NCI-H146 (cell line): ENCODE results near the gene GDPD5.

ENCODE experiments used
- DNase-seq: peaks from one replicate; lab custom pipeline; 2025; lab: John Stamatoyannopoulos, UW

Gene GDPD5

DNA sequence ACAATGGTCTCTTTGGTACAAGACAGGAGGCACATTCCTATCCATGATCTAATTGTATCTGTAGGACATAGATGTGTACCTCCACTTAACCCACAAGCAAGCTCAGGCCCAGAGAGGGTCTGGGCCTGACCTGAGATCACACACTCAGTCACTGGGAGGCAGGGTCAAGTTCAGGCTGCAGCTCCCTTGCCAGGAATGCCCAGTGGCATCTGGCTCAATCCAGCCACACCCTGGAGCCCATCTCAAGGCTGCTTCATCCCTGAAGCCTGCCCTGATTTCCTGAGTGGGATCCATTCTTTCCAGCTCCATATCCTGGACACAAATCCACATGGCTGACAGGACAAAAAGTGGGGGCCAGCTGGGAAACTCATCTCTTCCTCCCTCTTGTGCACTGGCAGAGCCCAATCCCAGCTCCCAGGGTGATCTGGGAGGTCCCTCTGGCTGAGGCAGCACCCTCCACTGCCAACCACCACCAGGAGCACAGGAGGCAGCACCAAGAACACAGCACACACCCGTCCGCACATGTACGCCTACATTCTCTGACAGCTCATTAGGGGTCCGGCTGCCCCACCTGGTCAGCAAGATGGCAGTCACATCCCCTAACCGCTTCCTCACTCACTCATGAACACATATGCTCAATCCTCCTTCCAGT lies 53.5 kb downstream of the GDPD5 start:
- no peak for DNase-seq

DNA sequence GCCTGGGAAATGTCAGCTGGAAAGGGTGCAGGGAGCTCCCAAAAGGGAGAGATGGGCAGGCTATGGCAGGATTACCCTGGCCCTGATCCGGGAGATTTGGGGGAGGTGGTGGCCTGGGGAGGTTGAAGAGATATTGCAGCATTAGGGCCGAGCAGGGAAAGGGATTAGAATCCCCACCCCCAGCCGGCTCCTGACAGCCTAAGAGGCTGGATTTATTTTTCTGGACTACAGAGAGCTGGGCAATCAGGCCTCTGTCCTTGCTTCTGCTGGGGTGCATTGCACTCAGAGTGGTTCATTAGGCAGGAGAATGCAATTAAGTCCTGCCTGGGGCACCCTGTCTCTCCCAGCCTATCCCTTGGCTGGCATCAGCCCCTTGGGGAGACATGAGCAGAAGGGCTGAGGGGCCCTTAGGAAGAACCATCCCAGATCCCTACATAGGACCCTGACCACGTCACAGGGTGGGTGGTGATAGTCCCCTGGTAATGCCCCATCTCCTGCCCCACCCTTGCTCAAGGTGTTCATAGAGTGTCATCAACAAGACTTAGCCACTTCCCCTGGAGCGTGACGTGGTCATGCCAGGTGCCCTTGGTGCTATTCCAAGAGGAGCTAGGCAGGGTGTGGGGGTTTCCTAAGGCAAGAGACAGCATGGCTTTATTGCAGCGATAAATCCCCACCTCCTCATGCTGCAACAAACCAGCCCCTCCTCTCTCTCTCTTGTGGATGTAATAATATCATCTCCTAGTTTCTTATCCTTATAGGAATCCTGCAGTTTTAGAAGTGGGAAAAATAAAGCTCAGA lies 54.4 kb downstream of the GDPD5 start:
- DNase-seq, result no peak

DNA sequence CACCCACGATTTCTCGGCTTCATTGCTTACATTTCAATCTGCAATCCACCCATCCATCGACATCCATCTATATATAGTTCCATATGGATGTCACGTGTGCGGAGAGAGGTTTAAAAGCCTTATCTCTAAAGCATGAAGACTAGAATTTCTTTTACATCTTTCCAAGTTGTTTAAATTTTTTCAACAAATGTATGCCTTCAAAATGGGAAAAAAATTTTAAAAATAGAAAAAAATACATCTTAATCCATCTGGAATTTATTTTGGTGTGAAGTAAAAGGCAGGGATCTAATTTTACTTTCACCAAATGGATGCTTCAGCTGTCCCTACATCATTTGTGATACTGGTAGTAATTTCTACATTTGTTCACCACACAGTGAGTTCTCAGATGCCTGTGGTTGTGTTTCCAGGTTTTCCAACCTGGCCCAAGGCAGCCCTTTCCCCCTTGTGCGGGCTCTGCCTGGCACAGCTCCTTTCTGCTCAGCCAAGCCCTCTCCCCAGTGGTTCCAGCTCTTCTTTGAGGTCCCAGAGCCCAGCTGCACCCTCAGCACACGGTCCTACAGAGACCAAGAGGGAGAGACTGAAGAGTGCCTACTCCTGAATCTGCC lies 55.2 kb downstream of the GDPD5 start:
- DNase-seq, result no peak

DNA sequence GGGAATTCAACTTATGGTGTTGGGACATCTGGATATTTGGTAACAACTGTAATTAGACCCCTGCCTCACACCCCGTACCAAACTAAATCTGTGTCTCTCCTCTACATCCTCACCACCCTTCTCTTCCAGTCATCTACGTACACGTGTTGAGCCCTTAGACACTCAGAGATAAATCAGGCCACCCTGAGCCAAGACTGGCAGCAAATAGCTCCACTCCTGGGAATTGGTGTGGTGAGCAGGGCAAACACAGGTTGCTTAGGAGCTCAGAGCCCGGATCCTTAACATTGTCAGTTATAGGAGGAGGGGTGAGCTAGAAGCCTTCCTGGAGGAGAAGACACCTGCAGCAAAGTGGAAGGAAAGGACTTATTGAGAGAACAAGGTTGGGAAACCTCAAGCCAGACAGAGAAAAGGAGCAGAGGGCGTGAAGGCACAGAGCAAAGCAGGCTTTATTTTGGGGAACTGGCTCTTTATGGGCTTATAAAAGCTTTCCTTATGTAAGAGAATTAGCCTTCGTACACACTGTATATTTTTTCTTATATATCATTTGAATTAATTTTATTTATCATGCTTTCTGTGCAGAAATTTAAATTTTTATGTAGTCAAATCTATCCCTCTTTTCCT lies 55.8 kb downstream of the GDPD5 start:
- DNase-seq, result no peak

DNA sequence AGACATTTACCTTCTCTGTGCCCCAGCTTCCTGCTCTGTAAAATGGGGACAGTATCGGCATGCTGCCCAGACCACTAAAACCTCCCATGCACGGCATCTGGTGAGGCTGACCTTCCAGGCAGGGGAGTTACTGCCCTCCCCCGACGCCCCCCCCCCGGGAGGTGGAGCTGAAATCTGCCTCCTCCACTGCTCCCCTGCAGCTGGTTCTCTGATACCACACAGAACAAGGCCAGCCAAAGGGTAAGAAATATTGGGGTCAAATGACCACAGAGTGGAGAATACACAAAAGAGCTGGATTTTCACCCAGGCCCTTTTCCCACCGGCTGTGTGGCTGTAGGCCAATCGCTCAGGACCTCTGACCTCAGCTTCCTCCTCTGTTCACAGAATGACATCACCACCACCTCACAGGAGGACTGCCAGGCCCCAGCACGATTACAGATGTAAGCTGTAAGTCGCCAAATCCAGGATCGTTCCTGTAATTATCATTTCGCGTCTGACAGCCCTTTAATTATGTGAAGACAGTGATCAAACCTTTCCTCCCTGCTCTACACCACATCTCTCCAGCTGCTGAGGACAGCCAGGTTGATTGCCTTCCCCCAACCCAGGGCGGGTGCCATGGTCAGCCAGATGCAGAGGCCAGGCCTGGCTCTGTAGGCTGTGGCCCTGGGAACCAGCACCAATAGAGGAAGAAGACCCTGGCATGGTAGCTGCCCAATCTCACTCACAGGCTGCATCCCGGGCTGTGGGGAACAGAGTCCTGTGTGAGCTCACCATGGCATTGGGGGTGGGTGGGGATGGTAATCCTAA lies 57.0 kb downstream of the GDPD5 start:
- DNase-seq, result peak; percentile 22

DNA sequence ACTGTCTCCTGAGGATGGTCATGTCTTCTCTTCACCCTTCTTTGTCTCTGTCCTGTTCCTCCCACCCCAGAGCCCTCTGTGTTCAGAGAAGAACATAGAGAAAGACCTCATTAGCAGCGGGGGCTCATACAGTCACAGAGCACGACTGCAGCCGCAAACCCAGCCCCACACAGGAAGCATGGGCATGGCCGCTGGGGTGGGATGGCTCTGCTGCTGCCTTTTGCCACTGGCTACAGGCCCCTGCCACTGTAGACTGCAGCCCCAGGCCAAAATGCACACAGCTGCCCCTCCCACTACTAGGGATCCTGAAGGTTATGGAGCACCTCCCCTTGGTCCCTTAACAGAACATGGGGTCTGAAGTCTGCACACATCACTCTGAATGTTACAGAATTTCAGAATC lies 57.9 kb downstream of the GDPD5 start:
- DNase-seq, result no peak

DNA sequence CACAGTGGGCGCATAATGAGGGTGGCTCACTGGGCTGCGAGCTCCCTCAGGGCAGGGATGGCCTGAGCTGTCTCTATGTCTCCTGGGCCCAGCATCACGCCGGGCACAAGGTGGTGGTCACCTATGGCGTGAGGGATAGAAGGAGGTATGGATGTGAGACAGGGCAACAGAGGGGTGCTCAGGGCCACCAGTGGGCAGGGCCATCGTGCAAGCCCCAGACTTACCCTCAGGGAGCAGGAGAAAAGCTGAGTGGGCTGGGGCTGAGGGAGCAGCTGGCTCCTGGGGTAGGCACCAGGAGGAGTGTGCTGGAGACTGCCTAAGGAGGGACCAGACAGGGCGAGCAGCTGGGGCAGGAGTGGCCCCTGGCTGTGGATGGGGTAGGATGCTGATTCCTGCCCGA lies 58.4 kb downstream of the GDPD5 start:
- no peak for DNase-seq

DNA sequence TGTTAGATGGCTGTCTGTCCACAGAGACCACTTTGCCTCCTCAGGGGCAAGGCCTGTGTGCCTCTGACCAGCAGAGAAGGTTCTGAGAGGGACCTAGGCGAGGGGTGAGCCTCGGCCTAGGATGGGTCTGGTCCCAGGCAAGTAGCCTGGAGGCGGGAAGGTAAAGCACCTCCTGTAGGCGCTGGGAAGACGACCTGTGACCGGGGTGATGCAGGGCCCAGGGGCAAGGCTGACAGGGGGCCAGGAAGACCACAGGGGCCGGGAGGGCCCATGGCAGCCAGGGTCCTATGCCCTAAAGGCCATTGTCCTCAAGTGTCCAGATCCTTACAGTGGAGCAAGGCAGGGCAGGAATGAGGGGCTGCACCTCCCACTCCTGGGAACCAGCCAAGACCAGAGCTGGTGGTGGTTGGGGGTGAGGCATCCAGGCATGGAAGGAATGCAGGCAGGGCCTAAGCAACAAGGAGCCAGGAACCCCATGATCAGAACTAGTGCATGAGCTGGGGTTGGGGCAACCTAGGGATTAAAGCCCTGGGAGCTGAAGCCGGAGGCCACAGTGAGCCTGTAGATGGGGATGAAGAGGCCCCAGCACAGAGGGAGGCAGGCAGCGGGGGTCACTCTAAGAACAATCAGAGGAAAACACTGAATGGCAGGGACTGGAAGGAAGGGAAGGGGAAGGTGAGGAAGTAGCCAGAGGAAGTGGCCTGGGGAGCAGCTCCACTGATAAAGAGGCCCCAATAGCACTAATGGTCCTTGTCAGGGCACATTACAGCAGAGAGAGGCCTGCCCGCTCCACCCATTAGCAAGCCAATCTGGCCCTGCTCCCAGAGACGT lies 59.8 kb downstream of the GDPD5 start:
- no peak for DNase-seq

DNA sequence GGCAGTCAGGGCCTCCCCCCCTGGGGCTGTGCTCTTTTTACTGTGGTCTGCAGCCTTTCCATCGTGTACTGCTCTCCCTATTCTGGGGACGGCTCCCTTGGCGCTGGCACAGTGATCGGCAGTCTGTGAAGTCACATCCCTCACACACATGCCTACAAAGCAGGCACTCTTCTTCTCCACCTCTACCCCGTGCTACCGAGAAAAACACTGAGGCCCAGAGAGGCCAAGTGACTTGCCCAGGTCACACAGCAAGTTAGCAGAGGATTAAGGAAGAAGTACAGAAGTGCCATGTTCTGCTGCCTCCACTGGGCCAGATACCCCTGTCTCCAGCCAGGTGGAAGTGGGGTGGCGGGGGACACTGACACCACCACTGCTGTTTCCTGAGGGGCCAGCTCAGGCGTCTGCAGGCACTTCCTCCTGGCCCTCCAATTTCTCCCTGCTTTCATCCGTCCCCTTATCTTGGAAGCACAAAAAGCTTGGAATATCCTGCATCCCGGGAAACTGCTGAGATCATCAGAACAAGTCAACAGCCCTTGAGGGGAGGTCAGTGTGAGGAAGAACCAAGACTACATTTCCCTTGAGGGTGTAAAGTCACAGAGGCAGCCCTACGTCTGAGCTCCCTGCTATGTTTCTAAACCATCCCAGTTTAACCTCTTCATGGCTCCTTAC lies 62.5 kb downstream of the GDPD5 start:
- no peak for DNase-seq

DNA sequence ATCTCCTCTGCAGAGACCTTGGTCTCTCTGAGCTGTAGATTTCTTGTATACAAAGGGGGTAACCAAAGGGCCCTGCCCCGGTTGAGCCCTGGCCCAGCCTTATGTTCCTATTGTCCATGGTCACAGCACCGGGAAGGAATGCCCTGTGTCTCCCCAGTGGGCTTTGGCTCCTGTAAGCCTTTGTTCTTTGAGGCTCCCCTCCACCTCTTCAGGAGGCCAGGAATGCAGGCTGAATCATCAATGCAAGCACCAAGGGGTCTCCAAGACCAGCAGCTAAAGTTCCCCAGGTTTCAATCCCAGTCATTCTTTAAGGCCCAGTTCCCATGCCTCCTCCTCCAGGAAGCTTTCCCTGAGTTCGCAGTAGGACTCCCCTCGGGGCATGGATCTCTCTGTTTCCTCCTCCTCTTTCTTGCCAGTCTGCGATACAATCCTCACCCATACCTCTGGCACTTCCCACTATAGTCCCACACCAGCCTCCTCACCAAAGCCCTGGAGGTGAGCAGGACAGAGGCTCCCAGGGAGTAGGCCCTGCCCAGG lies 63.6 kb downstream of the GDPD5 start:
- DNase-seq, result no peak

DNA sequence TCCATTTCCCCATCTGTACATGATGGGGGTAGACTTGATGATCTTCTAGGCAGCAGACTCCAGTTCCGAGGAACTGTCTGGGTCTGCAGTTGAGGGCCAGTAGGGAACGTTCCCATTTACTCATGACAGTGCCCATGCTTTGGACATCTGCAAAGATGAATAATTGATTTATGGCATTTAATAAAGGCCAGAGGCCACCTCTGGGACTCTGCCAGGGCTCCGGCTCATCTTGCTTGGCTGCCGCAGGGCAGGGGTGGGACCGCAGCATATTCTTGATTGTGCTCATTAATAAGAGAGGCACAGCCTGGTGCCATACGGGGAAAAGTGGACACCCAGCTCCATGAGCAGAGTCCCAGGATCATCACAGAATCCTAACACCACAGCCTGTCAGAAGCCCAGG lies 64.6 kb downstream of the GDPD5 start:
- no peak for DNase-seq

DNA sequence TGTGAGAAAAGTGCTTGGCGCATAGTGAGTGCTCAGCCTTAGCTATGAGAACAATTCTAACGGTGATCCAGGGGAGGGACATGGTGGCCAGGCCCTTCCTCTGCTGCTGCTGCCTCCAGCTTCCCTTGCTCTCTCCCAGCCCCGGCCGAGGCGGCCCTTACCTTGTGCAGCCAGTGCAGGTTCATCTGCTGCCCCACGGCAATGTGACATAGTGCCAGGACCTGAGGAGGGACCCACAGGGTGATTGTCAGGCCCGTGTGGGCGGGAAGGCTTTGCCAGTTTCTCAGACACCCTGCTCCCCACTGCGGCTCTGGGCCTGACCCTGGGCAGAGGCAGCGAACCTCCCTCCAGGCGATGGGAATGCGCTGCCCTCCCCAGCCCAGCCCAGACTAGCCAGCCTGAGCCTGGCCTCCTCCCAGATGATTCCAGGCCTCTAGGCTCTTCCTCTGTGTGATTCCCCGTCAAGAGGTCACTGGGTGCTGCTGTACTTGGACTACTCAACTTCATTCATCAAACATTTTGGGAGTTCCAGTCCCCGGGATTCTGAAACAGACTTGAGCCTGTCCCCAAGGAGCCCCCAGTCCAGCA lies 69.1 kb downstream of the GDPD5 start:
- no peak for DNase-seq

DNA sequence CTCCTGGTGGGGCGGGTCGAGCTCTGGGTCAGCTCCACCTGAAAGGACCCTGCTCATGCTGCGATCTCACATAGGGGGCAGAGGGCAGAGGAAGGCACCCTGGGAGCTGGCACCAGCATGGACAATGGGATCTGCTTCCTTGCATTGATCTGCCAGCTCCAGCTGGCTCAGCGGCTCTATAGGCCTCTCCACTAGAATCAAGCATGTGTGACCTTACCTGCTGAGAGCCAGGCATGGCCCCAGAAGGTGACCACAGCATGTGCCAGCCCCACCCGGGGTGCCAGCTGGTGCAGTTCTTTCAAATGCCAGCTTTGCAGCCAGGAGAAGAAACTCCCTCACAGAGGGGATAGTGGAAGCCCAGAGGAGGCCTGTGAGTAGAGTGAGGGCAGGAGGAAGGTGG lies 70.8 kb downstream of the GDPD5 start:
- DNase-seq, result peak; percentile 94

DNA sequence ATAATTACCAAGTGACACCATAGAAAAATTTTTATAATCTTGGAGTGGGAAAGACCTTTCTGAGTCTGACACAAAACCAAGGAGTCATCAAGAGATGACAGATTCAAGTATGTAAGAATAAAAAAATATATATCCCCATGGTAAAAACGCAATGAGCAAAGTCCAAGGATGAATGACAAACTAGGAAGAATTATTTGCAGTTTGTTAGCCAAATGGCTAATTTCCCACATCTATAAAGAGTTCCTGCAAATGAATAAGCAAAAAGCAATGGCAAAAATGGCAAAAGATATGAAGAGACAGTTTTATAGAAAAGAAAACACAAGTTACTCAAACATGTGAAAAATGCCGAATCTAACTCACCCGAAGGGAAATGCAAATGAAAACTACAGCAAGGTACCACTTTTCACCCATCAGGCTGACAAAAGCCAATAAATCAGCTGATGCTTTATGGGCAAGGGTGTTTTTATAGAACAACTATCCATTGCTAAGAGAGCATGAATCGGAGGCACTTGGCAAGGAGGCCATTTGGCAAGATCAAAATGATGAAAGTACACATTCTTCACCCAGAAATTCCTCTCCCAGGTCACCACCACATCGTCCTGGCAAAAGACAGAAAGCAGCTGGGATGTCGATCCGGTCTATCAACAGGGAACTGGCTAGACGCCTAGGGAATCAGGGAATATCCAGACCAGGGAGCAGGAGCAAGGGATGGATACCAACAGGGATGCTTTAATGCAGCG lies 71.7 kb downstream of the GDPD5 start:
- no peak for DNase-seq

DNA sequence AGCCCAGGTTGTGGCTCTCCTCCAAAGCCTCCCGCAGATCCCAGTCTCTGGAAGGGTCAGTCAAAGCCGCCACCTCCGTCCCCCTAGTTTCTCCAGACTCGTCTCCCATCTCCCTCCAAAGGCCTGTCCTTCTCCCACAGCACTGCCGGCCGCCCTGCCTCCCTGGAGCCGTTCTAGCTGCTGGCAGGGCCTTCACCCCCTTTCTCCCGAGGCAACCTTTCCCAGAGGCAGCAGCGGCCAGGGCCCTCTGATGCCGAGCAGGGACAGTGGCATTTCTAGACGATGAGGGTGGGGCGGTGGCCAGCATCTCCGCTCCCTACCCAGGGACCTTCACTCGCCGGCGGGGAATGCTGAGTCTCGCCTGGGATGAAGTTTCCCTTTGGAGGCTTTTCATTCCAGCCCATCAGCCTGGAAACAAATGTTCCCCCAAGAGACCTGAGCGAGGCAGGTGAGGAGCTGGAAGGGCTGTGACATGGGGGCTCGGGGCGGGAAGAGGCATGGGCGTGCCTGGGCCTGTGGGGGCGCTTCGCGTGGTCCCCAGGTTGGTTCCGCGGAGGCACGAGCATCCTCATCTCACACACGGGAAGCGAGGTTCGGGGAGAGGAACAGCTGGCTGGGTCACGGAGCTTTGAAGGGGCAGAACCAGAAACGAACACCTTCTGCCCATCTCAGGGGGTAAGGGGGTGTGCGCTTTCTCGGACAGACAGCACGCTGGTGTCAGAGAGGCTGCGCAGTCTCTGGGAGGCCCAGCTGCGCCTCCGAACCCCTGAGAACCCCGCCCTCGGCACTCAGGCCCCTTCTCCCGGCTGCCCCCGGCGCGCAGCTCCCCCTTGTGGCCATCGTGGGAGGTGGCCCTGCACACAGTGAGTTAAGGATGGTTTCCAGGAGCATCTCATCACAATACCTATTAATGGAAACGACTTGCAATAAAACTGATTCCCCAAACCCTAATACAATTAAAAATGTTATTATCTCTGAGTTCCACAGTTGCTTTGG lies 74.6 kb downstream of the GDPD5 start:
- no peak for DNase-seq

DNA sequence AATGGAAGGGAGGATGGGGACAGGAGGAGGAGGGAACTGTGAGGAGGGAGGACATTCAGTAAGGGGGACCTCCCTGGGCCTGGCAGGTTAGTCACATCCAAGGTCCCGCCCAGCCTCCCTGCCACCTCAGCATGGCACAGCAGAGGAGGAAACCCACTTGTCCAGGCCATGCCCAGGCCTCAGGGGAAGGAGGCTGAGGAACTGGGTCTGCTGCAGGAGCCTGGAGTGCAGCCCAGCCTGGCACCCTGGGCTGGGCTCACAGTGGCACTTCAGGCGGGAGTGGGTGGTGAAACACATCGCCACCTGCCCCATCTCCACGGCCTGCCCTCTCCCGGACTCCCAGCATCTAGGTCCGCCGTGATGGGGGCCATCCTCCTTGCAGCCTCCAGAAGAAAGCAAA lies 75.5 kb downstream of the GDPD5 start:
- DNase-seq, result no peak

DNA sequence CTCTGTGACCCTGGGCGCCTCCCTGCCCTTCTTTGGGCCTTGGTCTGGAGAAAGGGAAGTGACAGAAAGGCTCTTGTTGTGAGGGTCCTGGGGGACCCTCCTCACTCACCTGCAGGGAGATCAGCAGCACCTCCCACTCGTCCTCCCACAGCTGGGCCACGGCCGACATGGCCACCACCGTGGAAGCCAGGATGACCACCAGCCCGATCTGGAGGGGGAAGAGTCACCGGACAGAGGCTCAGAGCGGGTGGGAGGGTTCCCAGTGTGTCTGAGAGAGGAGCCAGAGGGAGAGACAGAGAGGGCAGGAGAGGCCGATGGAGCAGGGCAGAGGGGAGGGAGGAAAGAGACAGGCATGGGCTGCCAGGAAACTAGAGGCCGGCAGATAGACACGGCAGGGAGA lies 76.0 kb downstream of the GDPD5 start:
- no peak for DNase-seq

DNA sequence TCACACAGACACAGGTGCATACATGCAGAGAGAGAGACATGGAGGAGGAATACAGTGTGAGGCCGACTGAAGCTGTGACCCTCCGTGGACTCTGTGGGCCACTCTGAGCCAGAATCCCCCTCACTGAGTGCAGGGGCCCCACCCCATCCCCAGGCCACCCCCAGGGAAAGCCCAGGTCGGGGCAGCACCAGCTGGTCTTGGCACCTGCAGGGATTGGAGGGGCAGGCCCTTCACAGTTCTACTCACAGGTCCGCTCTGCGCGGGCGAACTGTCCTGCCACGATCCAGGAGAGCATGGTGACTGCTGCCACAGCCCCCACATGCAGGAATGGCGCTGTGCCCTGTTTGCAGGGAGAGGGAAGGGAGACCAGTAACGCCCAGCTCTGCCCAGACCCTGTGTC lies 76.5 kb downstream of the GDPD5 start:
- no peak for DNase-seq
